Measurements from ENCODE around the gene SENP5. TPM values are rescaled to one million over a fixed set of nuclear protein-coding genes. Genes with fewer than 3 reads are reported as not detected.

SENP5 gene
- total RNA-seq, 1 experiment from 2014 or later: 27.6 TPM

DNA sequence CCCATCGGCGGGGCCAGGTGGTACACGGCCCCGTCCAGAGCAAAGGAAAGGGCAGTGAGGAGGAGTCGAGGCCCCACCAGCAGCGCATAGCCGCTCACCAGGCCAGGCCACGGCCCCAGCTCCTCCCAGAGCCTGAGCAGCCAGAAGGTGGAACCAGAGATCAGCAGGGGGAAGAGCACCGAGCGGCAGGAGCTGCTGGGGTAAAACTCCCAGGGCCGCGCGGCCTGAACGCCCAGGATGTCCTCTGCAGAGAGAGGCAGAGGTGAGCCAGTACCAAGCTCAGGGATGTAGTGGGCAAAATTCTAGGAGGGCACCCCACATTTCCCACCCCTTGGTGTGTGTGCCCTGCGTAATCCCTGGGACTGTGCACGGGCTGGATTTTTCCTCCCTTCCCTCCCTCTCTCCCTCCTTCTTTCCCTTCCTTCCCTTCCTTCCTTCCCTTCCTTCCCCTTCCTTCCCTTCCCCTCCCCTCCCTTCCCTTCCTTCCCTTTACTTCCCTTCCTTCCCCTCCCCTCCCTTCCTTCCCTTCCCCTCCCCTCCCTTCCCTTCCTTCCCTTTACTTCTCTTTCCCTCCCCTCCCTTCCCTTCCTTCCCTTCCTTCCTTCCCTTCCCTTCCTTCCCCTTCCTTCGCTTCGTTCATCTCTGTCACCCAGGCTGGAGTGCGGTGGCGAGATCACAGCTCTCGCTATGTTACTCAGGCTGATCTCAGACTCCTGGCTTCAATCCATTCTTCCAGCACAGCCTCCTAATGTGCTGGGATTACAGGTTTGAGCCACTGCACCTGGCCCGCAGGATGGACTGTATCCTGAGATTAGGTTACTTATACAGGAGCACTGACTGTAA is 80.9 kb downstream of the SENP5 start:
- TF ChIP-seq FOSL1 (IDR thresholded peaks at IDR 0.05; ENCODE audit: low read depth) (no peak), SRF (IDR thresholded peaks at IDR 0.05; ENCODE audit: low read depth) (no peak), TCF7L2 (IDR thresholded peaks at IDR 0.05; ENCODE audit: borderline replicate concordance, extremely low read depth, insufficient read depth, insufficient read length) (no peak), RAD21 (IDR thresholded peaks at IDR 0.05; ENCODE audit: low read depth) (no peak), SP1 (IDR thresholded peaks at IDR 0.05; ENCODE audit: low read depth) (no peak), ELF1 (IDR thresholded peaks at IDR 0.05; ENCODE audit: borderline replicate concordance, low read depth) (no peak), ZFX (IDR thresholded peaks at IDR 0.05) (no peak)
- TF ChIP-seq, protein P1, sequence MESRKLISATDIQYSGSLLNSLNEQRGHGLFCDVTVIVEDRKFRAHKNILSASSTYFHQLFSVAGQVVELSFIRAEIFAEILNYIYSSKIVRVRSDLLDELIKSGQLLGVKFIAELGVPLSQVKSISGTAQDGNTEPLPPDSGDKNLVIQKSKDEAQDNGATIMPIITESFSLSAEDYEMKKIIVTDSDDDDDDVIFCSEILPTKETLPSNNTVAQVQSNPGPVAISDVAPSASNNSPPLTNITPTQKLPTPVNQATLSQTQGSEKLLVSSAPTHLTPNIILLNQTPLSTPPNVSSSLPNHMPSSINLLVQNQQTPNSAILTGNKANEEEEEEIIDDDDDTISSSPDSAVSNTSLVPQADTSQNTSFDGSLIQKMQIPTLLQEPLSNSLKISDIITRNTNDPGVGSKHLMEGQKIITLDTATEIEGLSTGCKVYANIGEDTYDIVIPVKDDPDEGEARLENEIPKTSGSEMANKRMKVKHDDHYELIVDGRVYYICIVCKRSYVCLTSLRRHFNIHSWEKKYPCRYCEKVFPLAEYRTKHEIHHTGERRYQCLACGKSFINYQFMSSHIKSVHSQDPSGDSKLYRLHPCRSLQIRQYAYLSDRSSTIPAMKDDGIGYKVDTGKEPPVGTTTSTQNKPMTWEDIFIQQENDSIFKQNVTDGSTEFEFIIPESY (IDR thresholded peaks at IDR 0.05; ENCODE audit: extremely low read depth, insufficient replicate concordance, low read length): no peak
- TF ChIP-seq, protein P2, sequence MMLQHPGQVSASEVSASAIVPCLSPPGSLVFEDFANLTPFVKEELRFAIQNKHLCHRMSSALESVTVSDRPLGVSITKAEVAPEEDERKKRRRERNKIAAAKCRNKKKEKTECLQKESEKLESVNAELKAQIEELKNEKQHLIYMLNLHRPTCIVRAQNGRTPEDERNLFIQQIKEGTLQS (IDR thresholded peaks at IDR 0.05): no peak
- ChIA-PET RAD21 (ENCODE audit: low non-redundant PET in 1 of 2, low total read pairs in 2 of 2, uncharacterized antibody in 2 of 2, unreplicated experiment in 2 of 2) (no interaction called here), CTCF (no interaction called here), POLR2A (no interaction called here)
- DNase-seq (ENCODE audit: low read depth, low spot score): no peak
- H3K4me3 ChIP-seq (replicated peaks in 1 of 2; ENCODE audit: low read depth in 1 of 2, low read length in 2 of 2): no peak overlapping the region
- no peak overlapping the region for H3K27ac ChIP-seq (ENCODE audit: low read depth, low read length)
- peaks cover 2 to 3% of the 10 kb centered on the region in 2 experiments; a peak in 2 of 4 replicates for H3K4me1 ChIP-seq (ENCODE audit: control insufficient read depth in 1 of 2, insufficient read depth in 2 of 2, low read length in 2 of 2)
- H2AFZ ChIP-seq (ENCODE audit: low read depth, low read length, poor library complexity, severe bottlenecking): no peak overlapping the region
- BruUV-seq (replicated peaks): no TSS peak
- intact Hi-C loops (cut with micrococcal nuclease): no loop called here
- H3K9me3 ChIP-seq (ENCODE audit: control insufficient read depth in 1 of 2, insufficient read depth in 1 of 2, low read depth in 1 of 2, low read length in 2 of 2): no peaks in the 10 kb centered on the region
- no peak overlapping the region for H3K4me2 ChIP-seq (ENCODE audit: low read length)
- no peaks in the 10 kb centered on the region for H4K20me1 ChIP-seq (ENCODE audit: insufficient read depth)
- H3K9me2 ChIP-seq (ENCODE audit: insufficient read depth): no peaks in the 10 kb centered on the region
- H3K36me3 ChIP-seq (ENCODE audit: control insufficient read depth in 1 of 2, insufficient read depth in 2 of 2, low read length in 2 of 2): no peaks in the 10 kb centered on the region
- peaks cover 9% of the 10 kb centered on the region for H3K79me2 ChIP-seq (ENCODE audit: insufficient read depth, low read length)
- no peak overlapping the region for H3K9ac ChIP-seq (ENCODE audit: low read length)
- ATAC-seq: peak; percentile 46; the same call in 1 of the 2 replicates
- H3K27me3 ChIP-seq (ENCODE audit: insufficient read depth, low read length): no peaks in the 10 kb centered on the region

Measured in HCT116 (cell line).